ENCODE data around the gene KCNA3.

The KCNA3 gene

GRCh38 chr1:110696818-110697217 is 22.1 kb upstream of the KCNA3 start:
- H3K4me1 Mint-ChIP-seq (ENCODE audit: low read depth in 2 of 2) = no peaks in the 10 kb centered on the region
- H3K27ac Mint-ChIP-seq = no peak overlapping the region

DNA sequence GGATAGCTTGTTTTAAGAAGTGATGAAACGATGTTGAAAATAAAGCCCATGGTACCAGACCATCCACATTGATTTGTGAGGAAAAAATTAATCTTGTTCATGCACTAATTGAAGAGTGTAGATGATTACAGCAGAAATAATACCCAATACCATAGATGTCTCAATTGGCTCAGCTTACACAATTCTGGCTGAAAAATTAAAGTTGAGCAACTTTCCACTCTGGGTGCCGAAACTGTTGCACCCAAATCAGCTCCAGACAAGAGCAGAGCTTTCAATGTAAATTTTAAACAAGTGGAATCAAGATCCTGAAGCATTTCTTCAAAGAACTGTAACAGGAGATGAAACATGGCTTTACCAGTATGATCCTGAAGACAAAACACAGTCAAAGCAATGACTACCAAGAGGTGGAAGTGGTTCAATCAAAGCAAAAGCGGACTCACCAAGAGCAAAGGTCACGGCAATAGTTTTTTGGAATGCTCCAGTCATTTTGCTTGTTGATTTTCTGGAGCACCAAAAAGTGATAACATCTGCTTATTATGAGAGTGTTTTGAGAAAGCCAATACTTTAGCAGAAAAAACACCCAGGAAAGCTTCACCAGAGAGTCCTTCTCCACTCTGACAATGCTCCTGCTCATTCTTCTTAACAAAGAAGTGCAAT is 16.1 kb upstream of the KCNA3 start:
- DNase-seq (no peak), ATAC-seq (replicated peaks) (no peak)
- Mint-ChIP-seq H3K9me3 (no peaks in the 10 kb centered on the region), H3K4me1 (ENCODE audit: low read depth in 2 of 2) (peaks cover 4% of the 10 kb centered on the region in 2 donors), H3K4me3 (no peak overlapping the region), H3K27me3 (no peaks in the 10 kb centered on the region), H3K36me3 (ENCODE audit: insufficient read depth) (no peaks in the 10 kb centered on the region), H3K27ac (no peak overlapping the region)

More at GRCh38 chr1:110696818-110697217, 22.1 kb upstream of the KCNA3 start:
- no peaks in the 10 kb centered on the region for H3K9me3 Mint-ChIP-seq
- H3K36me3 Mint-ChIP-seq (ENCODE audit: insufficient read depth) = no peaks in the 10 kb centered on the region
- DNase-seq (no peak), ATAC-seq (replicated peaks) (no peak)
- H3K4me3 Mint-ChIP-seq = no peak overlapping the region
- H3K27me3 Mint-ChIP-seq = no peaks in the 10 kb centered on the region

DNA sequence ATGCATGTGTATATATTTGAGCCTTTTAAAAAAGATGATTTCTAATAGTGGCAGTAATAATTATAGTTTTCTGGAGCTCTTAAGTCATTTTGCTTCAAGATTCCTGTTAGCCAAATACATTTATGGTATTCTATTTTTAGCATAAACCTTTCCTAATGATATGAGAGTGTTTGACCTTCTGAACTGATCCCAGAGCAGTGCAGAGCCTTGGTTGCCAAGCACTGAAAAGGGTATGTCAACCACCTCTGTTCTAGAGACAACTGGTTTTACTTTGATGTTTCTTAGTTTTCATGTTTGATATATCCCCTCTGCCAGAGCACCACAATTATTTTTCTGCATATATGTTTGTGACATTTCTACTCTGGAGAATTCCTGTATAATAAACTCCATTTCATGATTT is 15.1 kb upstream of the KCNA3 start:
- H3K9me3 Mint-ChIP-seq = no peaks in the 10 kb centered on the region
- no peaks in the 10 kb centered on the region for H3K27me3 Mint-ChIP-seq
- H3K36me3 Mint-ChIP-seq (ENCODE audit: insufficient read depth) = peaks cover 2% of the 10 kb centered on the region
- H3K27ac Mint-ChIP-seq = no peak overlapping the region
- H3K4me3 Mint-ChIP-seq = no peak overlapping the region
- DNase-seq (no peak), ATAC-seq (replicated peaks) (no peak)
- H3K4me1 Mint-ChIP-seq (ENCODE audit: low read depth in 2 of 2) = peaks cover 4 to 5% of the 10 kb centered on the region in 2 donors

- Mint-ChIP-seq H3K4me3 (no peak overlapping the region), H3K4me1 (ENCODE audit: low read depth in 2 of 2) (peaks cover 4 to 5% of the 10 kb centered on the region in 2 donors), H3K27me3 (no peaks in the 10 kb centered on the region), H3K9me3 (no peaks in the 10 kb centered on the region), H3K36me3 (ENCODE audit: insufficient read depth) (peaks cover 2% of the 10 kb centered on the region), H3K27ac (no peak overlapping the region)
- no peak for DNase-seq
- ATAC-seq (replicated peaks) = no peak
These were observed 13.8 kb upstream of the KCNA3 start for GRCh38 chr1:110688514-110688913.

DNA sequence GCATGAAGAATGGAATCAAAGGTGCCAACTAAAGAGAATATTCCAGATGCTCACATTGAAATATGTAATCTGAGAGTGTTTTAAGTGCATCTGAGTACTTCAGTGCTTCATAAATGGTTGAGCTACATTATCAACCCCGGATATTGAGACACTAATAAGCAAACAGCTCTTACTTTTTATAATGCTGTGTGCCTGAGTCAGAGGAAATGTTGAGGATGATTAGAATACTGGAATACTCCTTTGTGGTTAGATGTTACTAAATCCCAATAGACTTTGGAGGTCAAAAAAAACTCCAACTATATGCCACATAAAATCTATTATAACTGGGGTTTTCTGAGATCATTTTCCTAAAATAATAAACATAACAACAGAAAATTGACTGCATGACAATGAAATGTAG is 12.5 kb upstream of the KCNA3 start:
- no peak overlapping the region for H3K4me3 Mint-ChIP-seq
- H3K4me1 Mint-ChIP-seq (ENCODE audit: low read depth in 2 of 2) = peaks cover 4 to 5% of the 10 kb centered on the region in 2 donors
- peaks cover 2% of the 10 kb centered on the region for H3K36me3 Mint-ChIP-seq (ENCODE audit: insufficient read depth)
- no peaks in the 10 kb centered on the region for H3K27me3 Mint-ChIP-seq
- ATAC-seq (replicated peaks) (no peak), DNase-seq (no peak)
- no peaks in the 10 kb centered on the region for H3K9me3 Mint-ChIP-seq
- no peak overlapping the region for H3K27ac Mint-ChIP-seq

DNA sequence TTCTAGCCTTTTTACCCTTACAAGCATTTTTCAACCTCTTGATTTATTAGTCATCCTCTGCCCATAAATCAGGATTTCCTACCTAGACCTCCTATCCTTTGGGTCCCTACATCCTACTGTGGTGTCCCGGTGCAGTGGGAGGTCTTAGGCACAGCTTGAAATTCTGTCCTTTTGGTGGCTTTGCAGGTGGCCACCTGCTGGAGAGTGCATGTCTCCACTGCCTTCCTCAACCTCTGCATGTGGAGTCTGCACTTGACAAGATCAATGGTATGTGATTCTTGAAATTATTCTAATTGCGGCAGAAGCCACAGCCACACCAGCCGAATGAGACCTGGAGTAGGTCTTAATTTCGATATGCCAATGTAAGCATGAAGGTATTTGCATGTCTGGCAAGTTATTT is 11.4 kb upstream of the KCNA3 start:
- DNase-seq = peak in 2 of 3 experiments; percentile 11 to 17
- Mint-ChIP-seq H3K27ac (no peak overlapping the region), H3K4me3 (no peak overlapping the region), H3K4me1 (ENCODE audit: low read depth in 2 of 2) (peaks cover 5% of the 10 kb centered on the region in 2 donors), H3K36me3 (ENCODE audit: insufficient read depth) (peaks cover 2% of the 10 kb centered on the region), H3K9me3 (no peaks in the 10 kb centered on the region), H3K27me3 (no peaks in the 10 kb centered on the region)
- peak; percentile 75 for ATAC-seq (replicated peaks)

DNA sequence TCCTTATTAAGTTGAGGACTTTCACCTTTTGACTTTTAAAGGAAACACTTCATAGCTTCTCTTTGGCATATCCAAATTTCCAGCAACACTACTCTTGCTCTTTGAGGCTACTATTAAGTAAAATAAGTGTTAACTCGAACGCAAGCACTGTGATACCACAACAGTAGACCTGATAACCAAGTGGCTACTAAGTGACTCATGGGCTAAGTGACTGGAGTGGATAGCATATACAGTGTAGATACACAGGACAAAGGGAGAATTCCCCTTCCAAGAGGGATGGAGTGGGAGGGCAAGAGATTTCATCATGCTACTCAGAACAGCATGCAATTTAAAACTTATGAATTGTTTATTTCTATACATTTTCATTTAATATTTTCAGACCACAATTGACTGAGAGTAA is 9.8 kb upstream of the KCNA3 start:
- H3K4me1 Mint-ChIP-seq (ENCODE audit: low read depth in 2 of 2) = peaks cover 9 to 14% of the 10 kb centered on the region in 2 donors
- peaks cover 7% of the 10 kb centered on the region for H3K36me3 Mint-ChIP-seq (ENCODE audit: insufficient read depth)
- no peak overlapping the region for H3K27ac Mint-ChIP-seq
- no peak overlapping the region for H3K4me3 Mint-ChIP-seq
- no peak for DNase-seq
- no peaks in the 10 kb centered on the region for H3K27me3 Mint-ChIP-seq
- no peak for ATAC-seq (replicated peaks)
- no peaks in the 10 kb centered on the region for H3K9me3 Mint-ChIP-seq

GRCh38 chr1:110682898-110683297 is 8.2 kb upstream of the KCNA3 start:
- ATAC-seq (replicated peaks) = no peak
- Mint-ChIP-seq H3K9me3 (no peaks in the 10 kb centered on the region), H3K27me3 (no peaks in the 10 kb centered on the region), H3K36me3 (ENCODE audit: insufficient read depth) (peaks cover 10% of the 10 kb centered on the region), H3K4me3 (no peak overlapping the region), H3K27ac (no peak overlapping the region), H3K4me1 (ENCODE audit: low read depth in 2 of 2) (peaks cover 9 to 14% of the 10 kb centered on the region in 2 donors)
- DNase-seq = no peak

DNA sequence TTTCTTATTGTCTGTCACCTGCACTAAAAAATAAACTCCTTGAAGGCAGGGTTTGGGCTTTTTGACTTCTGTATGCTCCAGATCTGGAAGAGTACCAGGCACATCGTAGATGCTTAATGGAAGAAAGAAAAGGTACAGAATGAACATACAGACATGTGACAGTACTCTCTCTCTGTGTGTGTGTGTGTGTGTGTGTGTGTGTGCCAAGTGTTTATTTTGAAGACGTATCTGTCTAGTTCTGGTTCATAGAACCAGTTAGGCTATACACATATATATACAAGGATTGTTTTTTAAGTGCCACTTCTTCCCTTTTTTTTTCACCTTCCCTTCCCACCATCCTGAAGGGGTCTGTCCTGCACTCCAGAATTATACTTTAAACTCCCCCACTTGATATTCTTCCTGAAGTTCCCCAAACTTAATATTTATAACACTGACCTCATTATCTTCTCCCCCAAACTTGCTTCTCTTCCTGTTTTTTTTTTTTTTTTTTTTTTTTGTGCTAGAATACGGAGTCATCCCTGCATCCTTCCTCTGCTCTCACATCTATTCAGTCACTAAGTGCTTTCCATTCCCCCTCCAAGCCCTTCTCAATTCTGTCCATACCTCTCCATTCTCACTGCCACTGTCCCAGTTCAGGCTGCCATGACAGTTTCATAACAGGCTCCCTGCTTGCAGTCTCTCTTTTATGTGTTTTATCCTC is 5.4 kb upstream of the KCNA3 start:
- ATAC-seq (replicated peaks) (no peak), DNase-seq (no peak)
- Mint-ChIP-seq H3K4me1 (ENCODE audit: low read depth in 2 of 2) (peaks cover 15 to 30% of the 10 kb centered on the region in 2 donors), H3K4me3 (no peak overlapping the region), H3K36me3 (ENCODE audit: insufficient read depth) (peaks cover 20% of the 10 kb centered on the region), H3K27me3 (no peaks in the 10 kb centered on the region), H3K27ac (no peak overlapping the region), H3K9me3 (no peaks in the 10 kb centered on the region)

DNA sequence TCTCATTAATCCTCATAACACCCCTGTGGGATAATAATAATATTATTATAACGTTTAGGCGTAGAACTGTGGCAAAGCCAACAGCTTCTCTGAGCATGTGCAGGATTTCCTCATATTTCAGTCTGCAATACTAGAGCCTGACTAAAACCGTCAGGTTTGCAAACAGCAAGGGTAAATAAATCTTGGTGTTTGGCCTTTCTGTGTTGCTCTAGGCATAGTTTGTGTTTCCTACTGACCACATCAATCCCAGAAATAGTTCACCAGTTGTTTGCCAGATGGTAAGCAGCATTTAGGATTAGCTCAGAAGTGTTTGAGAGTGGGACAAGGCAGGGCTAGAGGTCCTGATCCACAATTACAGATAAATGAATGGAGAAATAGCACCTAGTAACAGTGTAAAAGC is 2.8 kb upstream of the KCNA3 start:
- H3K27me3 Mint-ChIP-seq = no peaks in the 10 kb centered on the region
- H3K36me3 Mint-ChIP-seq (ENCODE audit: insufficient read depth) = peaks cover 46% of the 10 kb centered on the region
- ATAC-seq (replicated peaks) (no peak), DNase-seq (no peak)
- no peak overlapping the region for H3K4me3 Mint-ChIP-seq
- no peak overlapping the region for H3K27ac Mint-ChIP-seq
- H3K4me1 Mint-ChIP-seq (ENCODE audit: low read depth in 2 of 2) = peaks cover 24 to 32% of the 10 kb centered on the region in 2 donors
- no peaks in the 10 kb centered on the region for H3K9me3 Mint-ChIP-seq

GRCh38 chr1:110676970-110677369 is 2.2 kb upstream of the KCNA3 start:
- no peak for ATAC-seq (replicated peaks)
- no peak overlapping the region for H3K27ac Mint-ChIP-seq
- H3K36me3 Mint-ChIP-seq (ENCODE audit: insufficient read depth) = peaks cover 51% of the 10 kb centered on the region
- no peak overlapping the region for H3K4me3 Mint-ChIP-seq
- DNase-seq = no peak
- H3K4me1 Mint-ChIP-seq (ENCODE audit: low read depth in 2 of 2) = peaks cover 27 to 38% of the 10 kb centered on the region in 2 donors
- H3K9me3 Mint-ChIP-seq = no peaks in the 10 kb centered on the region
- no peaks in the 10 kb centered on the region for H3K27me3 Mint-ChIP-seq

- Mint-ChIP-seq H3K27ac (peak overlapping the region; percentile 100), H3K36me3 (ENCODE audit: insufficient read depth) (peaks cover 63% of the 10 kb centered on the region), H3K4me3 (peak overlapping the region; percentile 70 to 100), H3K4me1 (ENCODE audit: low read depth in 2 of 2) (peaks cover 29 to 45% of the 10 kb centered on the region in 2 donors), H3K9me3 (no peaks in the 10 kb centered on the region), H3K27me3 (no peaks in the 10 kb centered on the region)
- DNase-seq (peak in 1 of 3 experiments; percentile 6), ATAC-seq (replicated peaks) (no peak)
These were observed 486 bp upstream of the KCNA3 start for GRCh38 chr1:110675060-110675791.

DNA sequence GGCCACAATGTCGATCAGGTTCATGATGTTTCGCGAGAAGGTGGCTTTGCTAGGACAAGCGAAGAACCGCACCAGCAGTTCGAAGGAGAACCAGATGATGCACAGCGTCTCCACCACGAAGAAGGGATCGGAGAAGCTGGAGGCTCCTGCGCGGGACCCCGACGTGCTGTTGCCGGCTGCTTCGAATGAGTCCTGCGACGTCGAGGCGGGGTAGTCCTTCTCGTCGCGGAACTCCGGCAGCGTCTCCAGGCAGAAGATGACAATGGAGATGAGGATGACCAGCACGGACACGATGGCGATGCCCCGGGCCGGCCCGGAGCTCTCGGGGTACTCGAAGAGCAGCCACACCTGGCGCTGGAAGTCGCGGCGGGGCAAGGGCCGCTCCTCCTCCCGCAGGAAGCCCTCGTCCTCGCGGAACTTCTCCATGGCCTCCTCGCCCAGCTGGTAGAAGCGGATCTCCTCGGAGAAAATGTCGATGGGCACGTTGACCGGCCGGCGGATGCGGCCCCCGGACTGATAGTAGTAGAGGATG is 869 bp downstream of the KCNA3 start:
- no peak for ATAC-seq (replicated peaks)

More for the DNA sequence above, 869 bp downstream of the KCNA3 start:
- DNase-seq = peak; percentile 29 to 48 (median 40)
- Mint-ChIP-seq H3K4me3 (peak overlapping the region in 1 of 2 donors; percentile 100), H3K4me1 (ENCODE audit: low read depth in 2 of 2) (peaks cover 29 to 49% of the 10 kb centered on the region in 2 donors), H3K27me3 (no peaks in the 10 kb centered on the region), H3K36me3 (ENCODE audit: insufficient read depth) (peaks cover 60% of the 10 kb centered on the region), H3K27ac (peak overlapping the region; percentile 100), H3K9me3 (no peaks in the 10 kb centered on the region)
